GM12892 (cell line): Measurements from ENCODE around the gene EML4.

ENCODE experiments used
- POLR2A ChIP-seq: IDR thresholded peaks from 2 replicates; pipeline ENCODE4 v1.6.1; 2011; ENCODE audit warnings: low read depth, low read length, control low read depth
- POLR2AphosphoS5 ChIP-seq: IDR thresholded peaks from 2 replicates; pipeline ENCODE4 v1.6.1; 2011; ENCODE audit warnings: low read depth, low read length, control low read depth
- TAF1 ChIP-seq: IDR thresholded peaks from 2 replicates; pipeline ENCODE4 v1.6.1; 2011; ENCODE audit warnings: low read depth, mild to moderate bottlenecking, control low read depth, low read length, borderline replicate concordance

GRCh38 chr2:42127425-42128424 is 41.4 kb upstream of the EML4 start:
- TF ChIP-seq POLR2A (no peak), POLR2AphosphoS5 (no peak), TAF1 (no peak)
